ENCODE results near the gene IP6K3. TPM values are rescaled to one million over a fixed set of nuclear protein-coding genes. Genes with fewer than 3 reads are reported as not detected.

IP6K3 gene
- total and polyA plus RNA-seq, 11 donors, result 11.7 to 72.4 (median 30.8) TPM

- intact Hi-C loops (cut with DNase I), result no loop called here
- WGBS, 4 donors, result 65 to 71% (median 67%) methylated on average over 12 of the region's 12 CpGs
- DNase-seq (peak in 4 of 5 donors; percentile 57 to 82 (median 66)), ATAC-seq (peak; percentile 10 to 57 (median 51))
- Histone ChIP-seq H3K4me3 (no peak overlapping the region), H3K27ac (peak overlapping the region; percentile 65 to 94 (median 82)), H3K36me3 (peaks cover 0 to 72% (median 43%) of the 10 kb centered on the region in 9 donors), H3K9me3 (no peaks in the 10 kb centered on the region), H3K27me3 (no peaks in the 10 kb centered on the region), H3K4me1 (peaks cover 15 to 73% (median 61%) of the 10 kb centered on the region in 12 donors)
- TF ChIP-seq CTCF (IDR thresholded peaks at IDR 0.05), result peak in 1 of 12 donors; percentile 8
- TF ChIP-seq POLR2A (IDR thresholded peaks at IDR 0.05), result no peak
Observed at GRCh38 chr6:33692078-33692759, 54.5 kb downstream of the IP6K3 start.

GRCh38 chr6:33691456-33692077 lies 55.1 kb downstream of the IP6K3 start:
- H3K4me3 ChIP-seq, result no peak overlapping the region
- H3K4me1 ChIP-seq, result peaks cover 15 to 66% (median 55%) of the 10 kb centered on the region in 12 donors
- no peaks in the 10 kb centered on the region for H3K9me3 ChIP-seq
- ATAC-seq (no peak), DNase-seq (peak in 1 of 5 donors; percentile 55)
- WGBS, 4 donors, result 82 to 89% (median 83%) methylated on average over 13 to 15 of the region's 15 CpGs
- intact Hi-C loops (cut with DNase I), result no loop called here
- H3K36me3 ChIP-seq, result peaks cover 0 to 72% (median 43%) of the 10 kb centered on the region in 9 donors
- H3K27ac ChIP-seq, result peak overlapping the region in 10 of 12 donors; percentile 75 to 94 (median 84)
- no peaks in the 10 kb centered on the region for H3K27me3 ChIP-seq
- no peak for TF ChIP-seq CTCF (IDR thresholded peaks at IDR 0.05)
- no peak for TF ChIP-seq POLR2A (IDR thresholded peaks at IDR 0.05)

GRCh38 chr6:33690766-33691165 lies 55.9 kb downstream of the IP6K3 start:
- DNase-seq, result peak in 1 of 5 donors; percentile 40
- peaks cover 0 to 74% (median 46%) of the 10 kb centered on the region in 9 donors for H3K36me3 ChIP-seq
- ATAC-seq, result no peak
- 75 to 82% (median 77%) methylated on average over 13 of the region's 13 CpGs for WGBS, 4 donors
- no peaks in the 10 kb centered on the region for H3K9me3 ChIP-seq
- intact Hi-C loops (cut with DNase I), result no loop called here
- no peaks in the 10 kb centered on the region for H3K27me3 ChIP-seq
- peaks cover 9 to 58% (median 47%) of the 10 kb centered on the region in 12 donors for H3K4me1 ChIP-seq
- TF ChIP-seq POLR2A (IDR thresholded peaks at IDR 0.05) (no peak), CTCF (IDR thresholded peaks at IDR 0.05) (no peak)
- no peak overlapping the region for H3K27ac ChIP-seq
- H3K4me3 ChIP-seq, result no peak overlapping the region

- Histone ChIP-seq H3K27ac (no peak overlapping the region), H3K4me1 (peaks cover 3 to 49% (median 38%) of the 10 kb centered on the region in 12 donors), H3K9me3 (no peaks in the 10 kb centered on the region), H3K36me3 (peaks cover 0 to 74% (median 38%) of the 10 kb centered on the region in 9 donors), H3K4me3 (no peak overlapping the region), H3K27me3 (no peaks in the 10 kb centered on the region)
- ATAC-seq, result no peak
- peak in 1 of 5 donors; percentile 23 for DNase-seq
- WGBS, 4 donors, result 91 to 96% (median 92%) methylated on average over 5 to 10 of the region's 10 CpGs
- no peak for TF ChIP-seq POLR2A (IDR thresholded peaks at IDR 0.05)
- no peak for TF ChIP-seq CTCF (IDR thresholded peaks at IDR 0.05)
- intact Hi-C loops (cut with DNase I), result no loop called here
Observed at GRCh38 chr6:33689879-33690278, 56.8 kb downstream of the IP6K3 start.

All from heart left ventricle (tissue), 16 donors.